NCI-H460 (cell line): Measurements from ENCODE around the gene RASSF10. TPM values are rescaled to one million over a fixed set of nuclear protein-coding genes. Genes with fewer than 3 reads are reported as not detected.

ENCODE experiments used
- DNase-seq: peaks from one replicate; pipeline ENCODE4 v3.0.0-alpha.2; 2016; ENCODE audit warnings: low read depth; ENCODE audit errors: extremely low read depth
- total RNA-seq: library from RNA; depleted of rRNA; stranded (reverse); fragments of >200 nt; shearing (Covaris generic); gene quantifications from 2 replicates; pipeline ENCODE4 v1.2.3, GENCODE V29; 2014

RASSF10 gene
- total RNA-seq, 1 experiment from 2014 or later: not detected

DNA sequence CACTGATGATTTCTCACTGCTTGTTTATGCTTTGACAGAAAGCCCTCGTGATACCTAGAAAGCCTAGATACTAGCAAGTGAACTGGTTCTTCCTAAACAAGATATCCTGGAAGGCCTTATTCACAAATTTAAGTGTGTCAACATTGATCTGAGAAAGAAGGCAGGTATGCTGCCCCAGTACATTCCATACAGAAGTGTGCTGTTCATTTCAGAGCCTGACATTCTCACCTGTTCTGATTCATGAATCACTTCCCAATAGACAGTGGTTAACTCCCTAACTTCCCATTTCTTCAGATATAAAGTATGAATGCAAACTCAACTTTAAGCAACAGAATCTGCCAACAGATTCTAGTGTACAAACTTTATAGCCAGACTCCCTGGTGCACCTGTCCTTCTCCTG is 15.5 kb upstream of the RASSF10 start:
- no peak for DNase-seq

DNA sequence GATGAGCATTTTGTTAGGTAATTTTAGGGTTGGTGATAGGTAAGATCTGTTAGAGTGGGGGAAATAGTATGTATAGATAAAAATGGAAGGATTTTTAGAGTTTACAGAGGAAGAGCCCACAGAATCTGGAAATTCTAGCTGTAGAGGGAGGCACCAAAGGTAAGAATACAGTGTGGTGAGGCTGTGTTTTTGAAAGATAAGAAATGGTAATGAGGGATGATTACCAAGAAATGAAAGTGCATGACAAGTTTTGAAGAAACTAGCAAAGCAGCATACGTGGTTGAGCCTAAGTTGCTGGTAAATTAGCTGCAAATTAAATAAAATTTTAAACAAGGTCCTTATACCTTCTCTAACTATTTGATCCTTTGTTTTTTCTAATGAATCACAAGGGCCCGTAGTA is 14.6 kb upstream of the RASSF10 start:
- DNase-seq: no peak

DNA sequence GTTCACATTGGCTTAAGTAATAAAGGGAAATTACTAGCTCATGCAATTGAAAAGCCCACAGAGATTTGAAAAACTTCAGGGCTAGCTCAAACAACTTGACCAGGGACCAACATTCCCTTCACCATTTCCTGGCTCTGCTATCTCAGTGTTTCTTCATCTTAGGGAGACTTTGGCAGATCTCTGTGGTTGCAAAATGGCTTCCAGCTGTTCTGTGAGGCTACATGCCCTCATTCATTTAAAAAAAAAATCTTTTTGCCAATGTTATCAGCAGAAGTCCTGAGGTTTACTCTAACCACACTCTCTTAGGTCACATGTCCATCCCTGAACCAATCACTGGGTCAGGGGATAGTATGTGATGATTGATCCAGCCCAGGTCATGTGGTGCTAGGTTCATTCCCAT is 13.9 kb upstream of the RASSF10 start:
- DNase-seq: no peak

DNA sequence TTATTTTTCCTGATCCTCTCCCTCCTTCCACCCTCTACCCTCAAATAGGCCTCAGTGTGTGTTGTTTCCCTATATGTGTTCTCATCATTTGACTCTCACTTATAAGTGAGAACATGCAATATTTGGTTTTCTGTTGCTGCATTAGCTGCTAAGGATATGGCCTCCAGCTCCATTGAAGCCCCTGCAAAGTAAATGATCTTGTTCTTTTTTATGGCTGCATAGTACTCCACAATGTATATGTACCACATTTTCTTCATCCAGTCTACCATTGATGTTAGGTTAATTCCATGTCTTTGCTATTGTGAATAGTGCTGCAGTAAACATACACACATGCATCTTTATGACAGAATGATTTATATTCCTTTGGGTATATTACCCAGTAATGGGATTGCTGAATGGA is 13.3 kb upstream of the RASSF10 start:
- DNase-seq: no peak

DNA sequence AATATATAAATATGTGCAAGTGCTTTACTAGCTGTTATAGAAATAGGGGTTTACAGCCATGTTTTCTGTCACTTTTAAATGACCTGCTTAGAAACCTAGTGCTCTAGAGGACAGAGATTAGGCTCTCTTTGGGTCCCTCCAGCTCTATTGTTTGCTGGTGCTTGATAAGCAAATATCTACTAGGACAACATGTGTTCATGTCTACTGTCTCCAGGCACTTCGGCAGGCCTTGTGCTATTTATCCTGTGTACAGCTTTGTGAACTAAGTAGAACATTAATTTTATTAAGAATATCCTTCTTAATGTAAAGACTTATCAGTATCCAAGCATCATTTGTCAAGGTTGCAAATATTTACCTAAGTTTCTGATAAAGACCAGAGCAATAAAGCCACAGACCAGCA is 11.9 kb upstream of the RASSF10 start:
- no peak for DNase-seq

DNA sequence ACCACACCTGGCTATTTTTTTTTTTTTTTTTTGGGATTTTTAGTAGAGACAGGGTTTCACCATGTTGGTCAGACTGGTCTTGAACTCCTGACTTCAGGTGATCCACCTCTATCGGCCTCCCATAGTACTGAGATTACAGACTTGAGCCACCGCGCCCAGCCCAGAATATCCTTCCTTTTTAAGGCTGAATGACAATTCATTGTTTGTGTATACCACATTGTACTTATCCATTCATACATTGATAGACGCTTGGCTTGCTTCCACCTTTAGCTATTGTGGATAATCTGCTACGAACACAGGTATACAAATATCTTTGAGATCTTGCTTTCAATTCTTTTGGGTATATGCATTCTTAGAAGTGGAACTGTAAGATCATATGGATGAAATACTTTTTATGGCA is 10.8 kb upstream of the RASSF10 start:
- no peak for DNase-seq

DNA sequence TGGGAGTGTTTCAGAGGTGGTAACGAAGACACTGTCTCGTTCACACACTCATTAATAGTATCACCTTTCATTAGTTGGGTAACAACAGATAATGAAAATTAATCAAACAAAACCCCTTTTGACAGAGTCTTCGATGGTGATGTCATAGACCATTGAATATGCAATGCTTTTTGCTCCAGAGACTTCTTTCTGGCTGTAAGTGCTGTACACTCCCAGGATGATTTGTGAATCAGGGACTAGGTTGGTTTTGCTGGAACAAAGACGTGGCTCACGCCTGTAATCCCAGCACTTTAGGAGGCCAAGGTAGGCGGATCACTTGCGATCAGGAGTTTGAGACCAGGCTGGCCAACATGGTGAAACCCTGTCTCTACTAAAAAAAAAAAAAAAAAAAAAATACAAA is 9.5 kb upstream of the RASSF10 start:
- DNase-seq: no peak

DNA sequence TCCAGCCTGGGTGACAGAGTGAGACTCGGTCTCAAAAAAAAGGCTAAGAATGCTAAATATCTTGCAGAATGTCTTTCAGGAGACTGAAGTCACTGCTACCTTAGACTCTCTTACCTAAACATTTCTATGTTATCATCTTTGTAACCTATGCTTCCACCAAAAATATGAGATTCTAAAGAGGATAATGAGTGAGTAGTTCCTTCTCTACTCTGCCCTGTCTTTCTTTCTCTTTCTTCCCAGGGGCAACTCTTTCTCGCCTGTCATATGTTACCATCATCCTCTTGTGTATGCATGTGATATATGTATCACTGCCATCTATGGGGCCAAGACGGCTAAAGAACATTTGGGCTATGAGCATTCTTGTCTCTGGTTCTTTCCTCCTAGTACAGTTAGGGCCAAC is 9.0 kb upstream of the RASSF10 start:
- no peak for DNase-seq

DNA sequence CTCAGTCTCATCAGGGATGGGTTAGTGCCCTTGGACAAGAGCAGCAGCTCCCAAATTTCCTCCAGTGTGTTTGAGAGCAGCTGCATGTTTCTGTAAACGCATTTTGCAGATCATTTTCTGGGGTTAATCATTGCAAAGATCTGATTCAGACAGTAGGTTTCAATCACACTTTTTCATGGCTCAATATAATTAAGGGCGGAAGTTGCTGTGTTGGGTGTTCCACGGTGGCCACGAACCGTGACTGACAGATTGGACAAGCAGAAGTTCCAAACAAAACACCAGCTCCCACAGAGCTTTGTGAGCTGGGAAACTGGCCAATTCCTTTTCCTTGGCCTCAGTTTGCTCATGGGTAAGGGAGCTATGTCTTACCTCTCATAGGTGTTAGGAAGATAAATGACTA is 8.4 kb upstream of the RASSF10 start:
- no peak for DNase-seq

DNA sequence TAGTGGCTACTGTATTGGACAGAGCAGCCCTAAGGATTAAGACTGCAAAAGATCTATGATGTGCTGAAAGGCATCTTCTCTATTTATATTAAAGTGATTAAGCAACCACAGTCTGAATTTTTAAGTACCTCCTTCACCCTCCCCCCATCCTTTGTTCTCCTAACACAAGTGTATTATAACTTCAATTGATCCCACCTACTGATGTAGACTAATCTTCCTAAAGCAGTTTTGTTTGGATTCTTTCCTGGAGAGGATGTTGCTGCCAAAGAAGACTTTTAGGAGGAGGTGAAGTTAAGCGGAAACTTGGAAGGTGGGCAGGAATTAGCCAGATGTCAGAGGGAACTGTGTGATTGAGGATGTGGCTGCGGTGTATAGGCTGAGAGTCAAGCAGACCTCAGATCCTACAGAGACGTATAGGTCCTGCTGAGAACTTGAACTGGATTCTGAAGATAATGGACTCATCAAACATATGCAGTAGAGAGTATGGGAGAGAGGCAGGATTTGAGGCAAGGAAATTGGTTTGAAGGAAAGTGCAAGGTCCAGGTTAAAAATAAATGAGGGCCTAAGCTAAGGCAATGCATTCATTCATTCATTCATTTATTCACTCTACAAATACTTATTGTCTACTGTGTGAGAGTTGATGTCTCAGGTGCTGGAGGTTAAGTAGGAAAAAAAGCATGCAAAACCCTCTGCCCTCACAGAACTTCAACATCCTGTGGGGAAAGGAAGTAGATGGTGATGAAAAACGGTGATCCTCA is 5.2 kb upstream of the RASSF10 start:
- no peak for DNase-seq

DNA sequence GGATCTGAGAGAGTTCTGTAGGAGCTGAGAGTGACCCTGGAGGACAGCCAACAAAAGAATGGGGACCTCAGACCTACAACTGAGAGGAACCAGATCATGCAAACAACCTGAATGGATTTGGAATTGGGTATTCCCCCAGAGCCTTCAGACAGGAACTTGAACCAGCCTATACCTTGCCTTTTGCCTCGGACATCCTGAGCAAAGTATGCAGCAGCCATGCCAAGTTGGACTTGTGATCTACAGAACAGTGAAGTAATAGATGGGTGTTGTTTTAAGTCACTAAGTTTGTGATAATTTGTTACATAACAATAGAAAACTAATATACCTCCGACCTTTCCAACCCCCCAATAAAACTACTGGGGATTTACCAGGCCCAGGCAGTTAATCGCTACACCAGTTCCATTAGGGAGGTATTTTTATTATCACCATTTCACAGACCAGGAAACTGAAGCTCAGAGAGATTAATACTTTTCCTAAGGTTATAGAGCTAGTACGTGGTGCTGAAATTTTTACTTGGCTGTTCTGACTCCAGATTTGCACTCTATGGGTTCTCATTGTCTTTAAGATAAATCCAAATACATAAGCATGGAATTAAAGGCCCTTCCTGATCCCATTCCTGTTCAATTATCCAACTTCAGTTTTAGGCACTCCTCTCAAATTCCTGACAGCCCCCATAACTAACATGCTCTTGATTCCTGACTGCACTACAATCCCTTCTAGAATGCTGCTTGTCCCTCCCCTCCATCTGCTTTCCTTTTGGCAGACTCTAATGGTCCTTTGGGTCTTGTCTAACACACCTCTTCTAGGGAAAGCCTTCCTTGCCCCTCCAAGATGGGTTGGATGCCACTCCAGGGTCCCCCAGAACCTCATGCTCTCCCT is 1.7 kb upstream of the RASSF10 start:
- no peak for DNase-seq

DNA sequence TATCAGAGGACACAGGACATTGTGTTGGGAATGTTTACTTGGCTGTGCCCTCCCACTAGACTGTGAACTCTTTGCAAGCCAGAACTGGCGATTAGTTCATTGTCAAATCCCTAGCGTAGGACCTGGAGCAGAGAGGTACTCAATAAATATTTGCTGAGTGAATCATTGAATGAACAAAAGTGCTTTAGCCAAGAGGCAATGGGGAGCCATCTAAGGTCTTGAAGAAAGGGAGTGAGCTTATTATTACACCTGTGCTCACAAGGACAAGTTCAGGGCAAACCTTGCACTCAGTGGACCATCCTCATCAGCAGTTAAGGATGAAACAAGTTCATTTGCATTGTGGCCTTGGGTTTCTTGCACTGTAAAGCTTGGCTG is 1.1 kb upstream of the RASSF10 start:
- no peak for DNase-seq

DNA sequence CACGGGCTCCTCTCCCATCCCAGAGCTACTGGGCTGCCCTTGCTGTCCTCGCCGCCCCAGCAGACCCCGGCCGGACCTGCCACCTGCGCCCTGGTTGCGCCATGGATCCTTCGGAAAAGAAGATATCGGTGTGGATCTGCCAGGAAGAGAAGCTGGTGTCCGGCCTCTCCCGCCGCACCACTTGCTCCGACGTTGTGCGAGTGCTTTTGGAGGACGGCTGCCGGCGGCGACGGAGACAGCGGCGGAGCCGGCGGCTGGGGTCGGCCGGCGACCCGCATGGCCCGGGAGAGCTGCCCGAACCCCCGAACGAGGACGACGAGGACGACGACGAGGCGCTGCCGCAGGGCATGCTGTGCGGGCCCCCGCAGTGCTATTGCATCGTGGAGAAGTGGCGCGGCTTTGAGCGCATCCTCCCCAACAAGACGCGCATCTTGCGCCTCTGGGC is 382 bp downstream of the RASSF10 start:
- DNase-seq: no peak

DNA sequence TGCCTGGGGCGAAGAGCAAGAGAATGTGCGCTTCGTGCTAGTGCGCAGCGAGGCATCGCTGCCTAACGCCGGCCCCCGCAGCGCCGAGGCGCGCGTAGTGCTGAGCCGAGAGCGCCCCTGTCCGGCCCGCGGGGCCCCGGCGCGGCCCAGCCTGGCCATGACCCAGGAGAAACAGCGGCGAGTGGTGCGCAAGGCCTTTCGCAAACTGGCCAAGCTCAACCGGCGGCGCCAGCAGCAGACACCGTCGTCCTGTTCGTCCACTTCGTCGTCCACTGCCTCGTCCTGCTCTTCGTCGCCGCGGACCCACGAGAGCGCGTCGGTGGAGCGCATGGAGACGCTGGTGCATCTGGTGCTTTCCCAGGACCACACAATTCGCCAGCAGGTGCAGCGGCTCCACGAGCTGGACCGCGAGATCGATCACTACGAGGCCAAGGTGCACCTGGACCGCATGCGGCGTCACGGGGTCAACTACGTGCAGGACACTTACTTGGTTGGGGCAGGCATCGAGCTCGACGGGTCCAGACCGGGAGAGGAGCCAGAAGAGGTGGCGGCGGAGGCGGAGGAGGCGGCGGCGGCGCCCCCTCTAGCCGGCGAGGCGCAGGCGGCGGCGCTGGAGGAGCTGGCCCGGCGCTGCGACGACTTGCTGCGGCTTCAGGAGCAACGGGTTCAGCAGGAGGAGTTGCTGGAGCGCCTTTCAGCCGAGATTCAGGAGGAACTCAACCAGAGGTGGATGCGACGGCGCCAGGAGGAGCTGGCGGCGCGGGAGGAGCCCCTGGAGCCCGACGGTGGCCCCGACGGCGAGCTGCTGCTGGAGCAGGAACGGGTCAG is 1.0 kb downstream of the RASSF10 start:
- DNase-seq: no peak

DNA sequence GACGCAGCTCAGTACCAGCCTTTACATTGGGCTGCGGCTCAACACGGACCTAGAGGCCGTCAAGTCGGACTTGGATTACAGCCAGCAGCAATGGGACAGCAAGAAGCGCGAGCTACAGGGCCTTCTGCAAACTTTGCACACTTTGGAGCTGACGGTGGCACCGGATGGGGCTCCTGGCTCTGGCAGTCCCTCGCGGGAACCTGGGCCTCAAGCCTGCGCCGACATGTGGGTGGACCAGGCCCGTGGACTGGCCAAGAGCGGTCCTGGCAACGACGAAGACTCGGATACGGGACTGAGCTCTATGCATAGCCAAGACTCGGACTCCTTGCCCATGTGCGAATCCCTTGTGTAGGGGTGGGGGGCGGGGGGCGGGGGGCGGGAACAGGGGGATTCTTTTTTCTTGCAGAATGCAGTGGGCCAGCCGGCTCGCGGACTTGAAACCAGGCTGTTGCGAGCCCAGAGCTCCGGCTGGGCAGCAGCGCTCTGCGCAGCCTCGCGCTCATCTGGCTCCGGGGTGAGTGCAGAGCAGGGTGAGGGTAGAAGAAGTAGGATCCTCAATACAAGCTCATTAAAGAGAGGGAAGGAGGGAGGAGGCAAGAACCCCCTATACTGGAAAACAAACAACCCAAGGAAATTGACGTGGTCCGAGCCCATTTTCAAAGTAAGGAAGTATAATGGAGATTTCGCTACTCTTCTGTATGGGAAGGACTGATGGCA is 1.8 kb downstream of the RASSF10 start:
- DNase-seq: no peak

DNA sequence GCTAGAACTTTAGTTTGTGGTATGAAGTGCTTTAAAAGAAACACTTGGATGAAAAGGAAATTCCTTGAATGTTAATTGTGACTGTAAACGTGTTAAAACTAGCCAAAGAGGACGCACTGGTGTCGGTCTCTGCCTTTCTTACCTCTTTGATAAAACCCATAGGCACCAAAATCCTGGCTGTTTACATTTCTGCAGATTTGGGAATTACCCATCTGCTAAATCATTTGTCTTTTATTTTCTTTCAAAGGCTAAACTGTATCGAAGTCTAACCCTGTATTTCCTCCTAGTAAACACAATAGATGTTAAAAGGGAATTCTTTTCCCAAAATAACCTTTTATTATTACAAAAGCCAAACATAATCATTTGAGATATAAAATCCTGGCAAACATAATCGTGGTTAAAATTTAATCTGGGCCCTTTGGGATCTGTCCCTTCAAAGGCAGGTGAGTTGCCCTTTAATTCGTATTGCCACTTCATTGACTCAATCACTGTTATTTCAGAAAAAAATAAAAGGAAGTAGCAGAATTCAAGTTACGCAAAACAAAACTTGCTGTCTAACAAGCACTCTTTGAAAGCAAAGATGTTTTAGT is 2.4 kb downstream of the RASSF10 start:
- no peak for DNase-seq

DNA sequence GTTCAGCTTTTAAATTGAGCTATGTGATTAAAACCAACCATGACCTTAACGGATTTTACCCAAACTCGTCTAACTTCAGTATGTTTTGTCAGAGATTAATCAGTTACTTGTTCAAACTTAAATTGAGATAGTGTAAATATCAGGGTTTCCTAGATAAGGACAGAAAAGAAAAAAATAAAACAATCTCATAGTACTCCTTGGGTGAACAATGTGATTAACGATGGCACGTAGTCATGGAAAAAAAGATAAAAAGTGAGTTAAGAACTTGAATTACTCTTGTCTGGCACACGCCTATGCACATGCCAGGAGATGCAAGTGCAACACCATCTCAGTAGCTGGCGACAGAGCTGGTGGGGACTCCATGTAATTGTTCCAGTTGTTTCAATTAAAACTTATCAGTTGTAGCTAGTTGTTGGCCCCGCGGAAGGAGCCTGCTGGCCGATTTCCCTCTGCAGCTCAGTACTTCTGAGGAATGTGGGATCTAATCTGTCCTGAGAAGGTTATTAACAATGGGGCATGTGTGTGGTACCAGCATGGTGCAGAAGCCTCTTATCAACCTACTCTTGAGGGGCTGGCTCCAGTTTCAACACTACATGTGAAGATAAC is 3.0 kb downstream of the RASSF10 start:
- DNase-seq: no peak

DNA sequence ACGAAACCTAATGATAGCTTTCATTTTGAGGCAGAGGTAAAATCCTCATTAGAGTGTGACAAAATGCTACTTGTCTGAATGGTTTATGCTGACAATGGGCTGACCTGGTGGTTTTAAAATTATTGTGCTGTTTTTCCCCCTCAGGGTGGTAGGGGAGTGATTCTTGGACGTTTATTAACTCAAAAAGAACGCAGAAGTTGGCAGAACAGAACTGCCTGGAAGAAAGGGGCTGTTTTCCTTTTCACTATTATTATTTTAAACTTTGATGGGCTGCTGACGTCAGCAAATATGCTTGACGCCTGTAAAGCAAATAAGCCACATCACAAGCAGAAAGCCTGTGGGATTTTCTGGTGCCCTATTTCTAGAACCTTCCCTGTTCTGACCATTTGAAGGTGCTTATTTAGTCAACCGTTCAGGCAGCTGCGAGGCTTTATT is 4.0 kb downstream of the RASSF10 start:
- no peak for DNase-seq

DNA sequence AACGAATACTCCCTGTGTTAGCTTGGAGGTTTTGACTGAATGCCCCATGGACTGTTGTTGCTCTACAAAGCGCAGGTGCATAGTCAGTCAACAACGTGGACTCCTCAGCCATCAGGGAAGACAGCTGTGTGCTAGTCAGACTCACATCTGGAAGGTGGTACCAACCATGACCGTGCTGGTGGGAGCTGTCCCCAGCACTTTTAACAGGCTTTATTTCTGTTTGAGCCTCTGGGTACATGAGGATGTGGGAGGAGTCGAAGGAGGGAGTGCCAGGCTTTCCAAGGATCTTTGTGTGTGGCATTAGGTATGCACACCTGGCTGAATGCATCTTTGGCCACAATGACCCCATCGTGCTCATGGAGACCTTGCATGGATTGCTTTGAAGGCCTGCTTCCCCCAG is 6.6 kb downstream of the RASSF10 start:
- DNase-seq: no peak

DNA sequence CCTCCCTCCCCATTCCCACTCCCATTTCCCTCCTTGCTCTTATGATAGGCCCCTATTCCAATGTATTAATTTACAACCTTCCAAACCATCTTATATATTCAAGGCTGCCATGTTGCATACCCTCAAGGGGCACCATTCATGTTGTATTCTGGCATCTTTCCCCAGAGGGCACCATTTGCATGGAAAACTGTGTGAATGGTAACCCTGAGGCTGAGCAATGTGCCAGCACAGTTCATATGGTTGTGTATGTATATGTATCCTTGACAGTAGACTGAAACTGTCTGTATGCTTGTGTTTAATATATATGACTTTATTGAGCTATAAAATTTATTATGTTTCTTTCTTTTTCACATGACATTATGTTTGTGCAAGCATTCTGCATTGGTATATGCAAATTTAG is 7.3 kb downstream of the RASSF10 start:
- no peak for DNase-seq
